ENCODE data around the gene ARHGEF28. TPM values are rescaled to one million over a fixed set of nuclear protein-coding genes. Genes with fewer than 3 reads are reported as not detected.

The ARHGEF28 gene
- total RNA-seq, 1 experiment from 2014 or later = 6.1 TPM

- CTCF ChIA-PET = no interaction called here
- no peak overlapping the region for H3K27ac ChIP-seq (ENCODE audit: low read depth, low read length)
Observed at GRCh38 chr5:73648515-73648914, 22.5 kb downstream of the ARHGEF28 start.

GRCh38 chr5:73649926-73650325 lies 23.9 kb downstream of the ARHGEF28 start:
- Histone ChIP-seq H3K9me3 (ENCODE audit: control insufficient read depth in 1 of 2, insufficient read depth in 1 of 2, low read depth in 1 of 2, low read length in 2 of 2) (no peaks in the 10 kb centered on the region), H4K20me1 (ENCODE audit: insufficient read depth) (no peaks in the 10 kb centered on the region), H3K4me3 (replicated peaks in 1 of 2; ENCODE audit: low read depth in 1 of 2, low read length in 2 of 2) (no peak overlapping the region), H3K27me3 (ENCODE audit: insufficient read depth, low read length) (no peaks in the 10 kb centered on the region), H3K4me2 (ENCODE audit: low read length) (no peak overlapping the region), H2AFZ (ENCODE audit: low read depth, low read length, poor library complexity, severe bottlenecking) (no peak overlapping the region), H3K4me1 (ENCODE audit: control insufficient read depth in 1 of 2, insufficient read depth in 2 of 2, low read length in 2 of 2) (peaks cover 0 to 18% of the 10 kb centered on the region in 2 experiments; a peak in 1 of 4 replicates), H3K9me2 (ENCODE audit: insufficient read depth) (no peaks in the 10 kb centered on the region), H3K36me3 (ENCODE audit: control insufficient read depth in 1 of 2, insufficient read depth in 2 of 2, low read length in 2 of 2) (no peaks in the 10 kb centered on the region), H3K79me2 (ENCODE audit: insufficient read depth, low read length) (no peaks in the 10 kb centered on the region), H3K27ac (ENCODE audit: low read depth, low read length) (no peak overlapping the region), H3K9ac (ENCODE audit: low read length) (no peak overlapping the region)
- intact Hi-C loops (cut with micrococcal nuclease) = no loop called here
- CTCF ChIA-PET = interaction anchor here (1.3 kb wide), 1 partner anchor 7 kb away, joined by 3 read pairs; no protein-coding TSS in a partner anchor
- POLR2A ChIA-PET = no interaction called here
- RAD21 ChIA-PET (ENCODE audit: low non-redundant PET in 1 of 2, low total read pairs in 2 of 2, uncharacterized antibody in 2 of 2, unreplicated experiment in 2 of 2) = no interaction called here
- ATAC-seq = no peak
- no peak for DNase-seq (ENCODE audit: low read depth, low spot score)
- BruUV-seq (replicated peaks) = no TSS peak
- TF ChIP-seq MAX (IDR thresholded peaks at IDR 0.05) = no peak
- TF ChIP-seq ZFX (IDR thresholded peaks at IDR 0.05) = no peak
- no peak for TF ChIP-seq EZH2 (IDR thresholded peaks at IDR 0.05)
- no peak for TF ChIP-seq RAD21 (IDR thresholded peaks at IDR 0.05; ENCODE audit: low read depth)
- no peak for TF ChIP-seq TCF7L2 (IDR thresholded peaks at IDR 0.05; ENCODE audit: borderline replicate concordance, extremely low read depth, insufficient read depth, insufficient read length)
- no peak for TF ChIP-seq EZH2phosphoT487 (IDR thresholded peaks at IDR 0.05; ENCODE audit: borderline replicate concordance)
- no peak for TF ChIP-seq FOSL1 (IDR thresholded peaks at IDR 0.05; ENCODE audit: low read depth)
- TF ChIP-seq ZBTB33 (IDR thresholded peaks at IDR 0.05; ENCODE audit: extremely low read depth, insufficient replicate concordance, low read length) = no peak
- TF ChIP-seq SP1 (IDR thresholded peaks at IDR 0.05; ENCODE audit: low read depth) = no peak
- no peak for TF ChIP-seq SRF (IDR thresholded peaks at IDR 0.05; ENCODE audit: low read depth)
- no peak for TF ChIP-seq ELF1 (IDR thresholded peaks at IDR 0.05; ENCODE audit: borderline replicate concordance, low read depth)
- no peak for TF ChIP-seq POLR2AphosphoS5 (IDR thresholded peaks at IDR 0.05; ENCODE audit: low read depth, low read length)
- no peak for TF ChIP-seq REST (IDR thresholded peaks at IDR 0.05; ENCODE audit: low read depth)
- TF ChIP-seq EGR1 (IDR thresholded peaks at IDR 0.05; ENCODE audit: low read depth) = no peak
- TF ChIP-seq ZNF274 (IDR thresholded peaks at IDR 0.05; ENCODE audit: low read depth, low read length) = no peak

More at GRCh38 chr5:73648515-73648914, 22.5 kb downstream of the ARHGEF28 start:
- Histone ChIP-seq H3K27me3 (ENCODE audit: insufficient read depth, low read length) (no peaks in the 10 kb centered on the region), H3K9me3 (ENCODE audit: control insufficient read depth in 1 of 2, insufficient read depth in 1 of 2, low read depth in 1 of 2, low read length in 2 of 2) (no peaks in the 10 kb centered on the region), H4K20me1 (ENCODE audit: insufficient read depth) (no peaks in the 10 kb centered on the region), H3K9ac (ENCODE audit: low read length) (no peak overlapping the region), H3K4me3 (replicated peaks in 1 of 2; ENCODE audit: low read depth in 1 of 2, low read length in 2 of 2) (no peak overlapping the region), H2AFZ (ENCODE audit: low read depth, low read length, poor library complexity, severe bottlenecking) (no peak overlapping the region), H3K4me2 (ENCODE audit: low read length) (no peak overlapping the region), H3K4me1 (ENCODE audit: control insufficient read depth in 1 of 2, insufficient read depth in 2 of 2, low read length in 2 of 2) (peaks cover 0 to 9% of the 10 kb centered on the region in 2 experiments; a peak in 1 of 4 replicates), H3K9me2 (ENCODE audit: insufficient read depth) (no peaks in the 10 kb centered on the region), H3K36me3 (ENCODE audit: control insufficient read depth in 1 of 2, insufficient read depth in 2 of 2, low read length in 2 of 2) (no peaks in the 10 kb centered on the region), H3K79me2 (ENCODE audit: insufficient read depth, low read length) (no peaks in the 10 kb centered on the region)
- RAD21 ChIA-PET (ENCODE audit: low non-redundant PET in 1 of 2, low total read pairs in 2 of 2, uncharacterized antibody in 2 of 2, unreplicated experiment in 2 of 2) = no interaction called here
- BruUV-seq (replicated peaks) = no TSS peak
- DNase-seq (ENCODE audit: low read depth, low spot score) (no peak), ATAC-seq (no peak)
- POLR2A ChIA-PET = no interaction called here
- intact Hi-C loops (cut with micrococcal nuclease) = no loop called here
- TF ChIP-seq TCF7L2 (IDR thresholded peaks at IDR 0.05; ENCODE audit: borderline replicate concordance, extremely low read depth, insufficient read depth, insufficient read length) = no peak
- no peak for TF ChIP-seq ZNF274 (IDR thresholded peaks at IDR 0.05; ENCODE audit: low read depth, low read length)
- TF ChIP-seq CEBPB (IDR thresholded peaks at IDR 0.05; ENCODE audit: low read depth) = no peak
- TF ChIP-seq SRF (IDR thresholded peaks at IDR 0.05; ENCODE audit: low read depth) = no peak
- no peak for TF ChIP-seq EZH2 (IDR thresholded peaks at IDR 0.05)
- TF ChIP-seq ZFX (IDR thresholded peaks at IDR 0.05) = no peak
